HepG2 (cell line): Measurements from ENCODE around the gene SELENOH. TPM values are rescaled to one million over a fixed set of nuclear protein-coding genes. Genes with fewer than 3 reads are reported as not detected.

Experiments used
- ASH2L ChIP-seq: fragments of 300-600, 200-600 bp; sonication (generic); IDR thresholded peaks from 2 replicates; pipeline ENCODE4 v1.7.0; 2017; ENCODE audit warnings: low read depth, mild to moderate bottlenecking, moderate library complexity, mixed read lengths, low read length; ENCODE audit not compliant: insufficient read length
- BCL6 ChIP-seq: IDR thresholded peaks from 2 replicates; pipeline ENCODE4 v1.6.1; 2016; ENCODE audit warnings: missing genetic modification reagents, missing compliant biosample characterization
- BRD4 ChIP-seq: sonication (generic); formaldehyde crosslinking; IDR thresholded peaks from 2 replicates; pipeline ENCODE4 v1.4.0; 2020; ENCODE audit warnings: missing genetic modification reagents
- CHD4 ChIP-seq: fragments of 200-600 bp; sonication (generic); IDR thresholded peaks from 2 replicates; pipeline ENCODE4 v1.7.0; 2017; ENCODE audit warnings: mild to moderate bottlenecking, low read length, borderline replicate concordance
- HIVEP1 ChIP-seq: sonication (generic); formaldehyde crosslinking; IDR thresholded peaks from 2 replicates; pipeline ENCODE4 v1.4.0; 2020; ENCODE audit warnings: mild to moderate bottlenecking, missing genetic modification reagents
- KDM5A ChIP-seq: fragments of 200-600 bp; sonication (generic); IDR thresholded peaks from 2 replicates; pipeline ENCODE4 v1.7.0; 2018; ENCODE audit warnings: antibody characterized with exemption, mild to moderate bottlenecking, low read length, borderline replicate concordance
- MAZ ChIP-seq, 2 experiments: sonication (generic) in 1 of 2; formaldehyde crosslinking in 1 of 2; IDR thresholded peaks; 2 replicates each; pipeline versions ENCODE4 v1.5.0 to v1.6.1; 2012 to 2020; ENCODE audit warnings: low read depth in 2 of 2, mild to moderate bottlenecking in 2 of 2, borderline replicate concordance in 1 of 2, improper control_type of control experiment in 1 of 2, low read length in 1 of 2, missing genetic modification reagents in 1 of 2, moderate library complexity in 1 of 2
- MLLT10 ChIP-seq: sonication (generic); formaldehyde crosslinking; IDR thresholded peaks from 2 replicates; pipeline ENCODE4 v1.4.0; 2020; ENCODE audit warnings: missing genetic modification reagents
- NFATC3 ChIP-seq: sonication (generic); formaldehyde crosslinking; IDR thresholded peaks from 2 replicates; pipeline ENCODE4 v1.5.1; 2020; ENCODE audit warnings: mild to moderate bottlenecking, missing genetic modification reagents
- NR2F1 ChIP-seq, 2 experiments: fragments of 450-650 bp in 1 of 2; formaldehyde crosslinking in 1 of 2; IDR thresholded peaks; 2 replicates each; pipeline versions ENCODE4 v1.5.0 to v1.6.1; 2016 to 2020; ENCODE audit warnings: mild to moderate bottlenecking in 1 of 2, missing compliant biosample characterization in 1 of 2, missing genetic modification reagents in 1 of 2, moderate library complexity in 1 of 2
- PITX1 ChIP-seq: sonication (generic); formaldehyde crosslinking; IDR thresholded peaks from 2 replicates; pipeline ENCODE4 v1.5.1; 2020; ENCODE audit warnings: mild to moderate bottlenecking, missing genetic modification reagents
- SAP130 ChIP-seq: IDR thresholded peaks from 2 replicates; pipeline ENCODE4 v1.6.1; 2016; ENCODE audit warnings: low read depth
- SOX6 ChIP-seq, 2 experiments: fragments of 450-650 bp in 1 of 2; sonication (generic) in 1 of 2; formaldehyde crosslinking in 1 of 2; IDR thresholded peaks; 2 replicates each; pipeline versions ENCODE4 v1.4.0 to v1.6.1; 2017 to 2020; ENCODE audit warnings: antibody characterized with exemption in 1 of 2, mild to moderate bottlenecking in 1 of 2, missing genetic modification reagents in 1 of 2
- TBX3 ChIP-seq: fragments of 450-650 bp; IDR thresholded peaks from 2 replicates; pipeline ENCODE4 v1.6.1; 2017; ENCODE audit warnings: antibody characterized with exemption, mild to moderate bottlenecking, inconsistent platforms, borderline replicate concordance
- ZBTB1 ChIP-seq: sonication (generic); formaldehyde crosslinking; IDR thresholded peaks from 2 replicates; pipeline ENCODE4 v1.4.0; 2020; ENCODE audit warnings: missing genetic modification reagents, borderline replicate concordance
- ZBTB33 ChIP-seq: sonication (generic); formaldehyde crosslinking; IDR thresholded peaks from 2 replicates; pipeline ENCODE4 v1.4.0; 2020; ENCODE audit warnings: missing genetic modification reagents
- ZBTB4 ChIP-seq: sonication (generic); formaldehyde crosslinking; IDR thresholded peaks from 2 replicates; pipeline ENCODE4 v1.4.0; 2020; ENCODE audit warnings: missing genetic modification reagents, mild to moderate bottlenecking, borderline replicate concordance
- ZFYVE20 ChIP-seq: sonication (generic); formaldehyde crosslinking; IDR thresholded peaks from 2 replicates; pipeline ENCODE4 v1.8.0; 2023; ENCODE audit warnings: low read depth, mild to moderate bottlenecking, moderate library complexity, missing genetic modification reagents, borderline replicate concordance
- ZNF136 ChIP-seq: sonication (generic); formaldehyde crosslinking; IDR thresholded peaks from 2 replicates; pipeline ENCODE4 v1.8.1; 2022; ENCODE audit warnings: low read depth, mild to moderate bottlenecking, moderate library complexity, missing genetic modification reagents
- ZNF547 ChIP-seq: sonication (generic); formaldehyde crosslinking; IDR thresholded peaks from 2 replicates; pipeline ENCODE4 v1.5.1; 2020; ENCODE audit warnings: mild to moderate bottlenecking, missing genetic modification reagents
- ZNF616 ChIP-seq: sonication (generic); formaldehyde crosslinking; IDR thresholded peaks from 2 replicates; pipeline ENCODE4 v1.5.0; 2020; ENCODE audit warnings: low read depth, mild to moderate bottlenecking, missing genetic modification reagents
- ZNF746 ChIP-seq: sonication (generic); formaldehyde crosslinking; IDR thresholded peaks from 2 replicates; pipeline ENCODE4 v1.8.0; 2022; ENCODE audit warnings: mild to moderate bottlenecking, missing genetic modification reagents
- ZNF883 ChIP-seq: sonication (generic); formaldehyde crosslinking; IDR thresholded peaks from 2 replicates; pipeline ENCODE4 v1.5.1; 2020; ENCODE audit warnings: mild to moderate bottlenecking, missing genetic modification reagents; ENCODE audit errors: not compliant biosample characterization
- polyA plus RNA-seq, 8 experiments: library from polyadenylated mRNA; depleted of rRNA in 3 of 8; stranded (reverse) in 7 of 8; unstranded in 1 of 8; fragments of >200 nt; fragmentation: Illumina TruSeq in 4 of 8; extraction: Trizol in 4 of 8; gene quantifications; 2 replicates each; pipeline versions ENCODE4 v1.2.1 to v1.2.3, GENCODE V29; 2011 to 2016; ENCODE audit warnings: low read depth in 4 of 8, missing spikeins in 1 of 8, mixed read lengths in 1 of 8; ENCODE audit not compliant: insufficient read depth in 1 of 8
- total RNA-seq, 5 experiments: library from RNA; depleted of rRNA; stranded (reverse); fragments of >200 nt; fragmentation: Illumina TruSeq; extraction: Trizol; gene quantifications; 2 replicates each; pipeline ENCODE4 v1.2.3, GENCODE V29; 2016; ENCODE audit warnings: low read depth in 1 of 5

SELENOH gene
- total and polyA plus RNA-seq, 2 of the 13 experiments (the other 11 are each of a cell fraction or from before 2014, with no cell fraction given) = 27.2 to 77.4 TPM

GRCh38 chr11:57711414-57712255 lies 29.7 kb upstream of the SELENOH start, which contains the start of gene MED19 (continued):
- TF ChIP-seq ZBTB33 (CRISPR knock-in tag) (no peak), PITX1 (CRISPR knock-in tag) (no peak), NR2F1 (CRISPR knock-in tag; IDR thresholded peaks at IDR 0.05) (peak in 1 of 2 experiments; percentile 31; a peak in 1 of 4 replicates), ZNF883 (CRISPR knock-in tag) (peak; percentile 11), SAP130 (CRISPR knock-in tag) (peak; percentile 82), BCL6 (CRISPR knock-in tag) (peak; percentile 34; the same call in 1 of the 2 replicates), NFATC3 (CRISPR knock-in tag) (peak; percentile 36; the same call in 1 of the 2 replicates), SOX6 (IDR thresholded peaks at IDR 0.05) (no peak), SOX6 (CRISPR knock-in tag; IDR thresholded peaks at IDR 0.05) (peak; percentile 46), ASH2L (peak; percentile 87), BRD4 (CRISPR knock-in tag) (no peak), MLLT10 (CRISPR knock-in tag) (no peak), ZNF136 (CRISPR knock-in tag) (no peak), ZFYVE20 (CRISPR knock-in tag) (no peak), KDM5A (peak; percentile 77; the same call in 1 of the 2 replicates), ZBTB1 (CRISPR knock-in tag) (no peak), HIVEP1 (CRISPR knock-in tag) (no peak), CHD4 (0 out of 2 replicates have a peak, but pooled peaks have one; percentile 28), ZNF547 (CRISPR knock-in tag) (no peak), ZNF616 (CRISPR knock-in tag) (peak; percentile 36; the same call in 1 of the 2 replicates), TBX3 (peak; percentile 48; the same call in 1 of the 2 replicates), ZBTB4 (CRISPR knock-in tag) (0 out of 2 replicates have a peak, but pooled peaks have one; percentile 4), ZNF746 (CRISPR knock-in tag) (no peak), MAZ (IDR thresholded peaks at IDR 0.05; ENCODE audit: borderline replicate concordance, low read depth, low read length) (no peak), MAZ (CRISPR knock-in tag; IDR thresholded peaks at IDR 0.05; ENCODE audit: low read depth) (peak; percentile 1; the same call in 1 of the 2 replicates)
